WTC11 (cell line): Measurements from ENCODE around the gene PMP22. TPM values are rescaled to one million over a fixed set of nuclear protein-coding genes. Genes with fewer than 3 reads are reported as not detected.

ENCODE experiments used
- ATAC-seq: fragments of 200-7000 bp; cut with Tn5 transposase; 2 replicates; pipeline ENCODE4 v1.10.0; 2021; ENCODE audit warnings: mild to moderate bottlenecking, moderate library complexity
- CTCF ChIA-PET: fragments of 300-600 bp; sonication (Branson Sonifier 250); formaldehyde crosslinking; loops from one replicate; lab custom pipeline; 2021; ENCODE audit warnings: antibody characterized with exemption; lab: Charles Lee
- POLR2A ChIA-PET: fragments of 350-600 bp; sonication (Branson Sonifier 250); formaldehyde crosslinking; loops from one replicate; lab custom pipeline; 2021; ENCODE audit warnings: antibody characterized with exemption; lab: Charles Lee
- DNase-seq: peaks from one replicate; pipeline ENCODE4 v3.0.0; 2021; ENCODE audit warnings: low spot score
- H3K27ac Mint-ChIP-seq: 2 replicates; pipeline ENCODE4 v1.8.0; 2021; ENCODE audit warnings: mixed read lengths
- H3K27me3 Mint-ChIP-seq: 2 replicates; pipeline ENCODE4 v1.8.0; 2021; ENCODE audit warnings: low read depth, mild to moderate bottlenecking, moderate library complexity, mixed read lengths
- H3K36me3 Mint-ChIP-seq: 2 replicates; pipeline ENCODE4 v1.8.0; 2021; ENCODE audit warnings: mixed read lengths
- H3K4me1 Mint-ChIP-seq: 2 replicates; pipeline ENCODE4 v1.8.0; 2022; ENCODE audit warnings: mixed read lengths
- H3K4me3 Mint-ChIP-seq: 2 replicates; pipeline ENCODE4 v1.8.0; 2021; ENCODE audit warnings: mild to moderate bottlenecking, moderate library complexity, mixed read lengths
- H3K9me3 Mint-ChIP-seq: 2 replicates; pipeline ENCODE4 v1.8.0; 2021; ENCODE audit warnings: mixed read lengths
- CREB1 ChIP-seq: sonication (generic); formaldehyde crosslinking; IDR thresholded peaks from 2 replicates; pipeline ENCODE4 v1.8.0; 2023; ENCODE audit warnings: mild to moderate bottlenecking, missing genetic modification reagents
- GABPB1 ChIP-seq: sonication (generic); formaldehyde crosslinking; IDR thresholded peaks from 2 replicates; pipeline ENCODE4 v1.8.1; 2023; ENCODE audit warnings: mild to moderate bottlenecking, missing genetic modification reagents
- KAT7 ChIP-seq: sonication (generic); formaldehyde crosslinking; IDR thresholded peaks from 2 replicates; pipeline ENCODE4 v1.8.1; 2023; ENCODE audit warnings: missing genetic modification reagents, mild to moderate bottlenecking, borderline replicate concordance
- MYBL2 ChIP-seq: sonication (generic); formaldehyde crosslinking; IDR thresholded peaks from 2 replicates; pipeline ENCODE4 v1.8.1; 2023; ENCODE audit warnings: mild to moderate bottlenecking, moderate library complexity, missing genetic modification reagents
- NFATC4 ChIP-seq: fragments of 250-450 bp; sonication (Bioruptor Pico); IDR thresholded peaks from 2 replicates; pipeline ENCODE4 v1.9.0; 2021; ENCODE audit warnings: mild to moderate bottlenecking
- PRRX2 ChIP-seq: fragments of 250-450 bp; sonication (Bioruptor Pico); IDR thresholded peaks from 2 replicates; pipeline ENCODE4 v1.8.0; 2021; ENCODE audit warnings: mild to moderate bottlenecking
- SOX15 ChIP-seq: fragments of 250-450 bp; sonication (Bioruptor Pico); IDR thresholded peaks from 2 replicates; pipeline ENCODE4 v1.9.0; 2021; ENCODE audit warnings: mild to moderate bottlenecking
- ZNF121 ChIP-seq: sonication (generic); formaldehyde crosslinking; IDR thresholded peaks from 2 replicates; pipeline ENCODE4 v1.8.0; 2023; ENCODE audit warnings: missing genetic modification reagents
- ZNF263 ChIP-seq: sonication (generic); formaldehyde crosslinking; IDR thresholded peaks from 2 replicates; pipeline ENCODE4 v1.8.1; 2022; ENCODE audit warnings: low read depth, mild to moderate bottlenecking, moderate library complexity, missing genetic modification reagents
- ZNF416 ChIP-seq: fragments of 250-450 bp; sonication (Bioruptor Pico); IDR thresholded peaks from 2 replicates; pipeline ENCODE4 v1.9.0; 2021; ENCODE audit warnings: mild to moderate bottlenecking, inconsistent platforms
- ZNF423 ChIP-seq: fragments of 250-450 bp; sonication (Bioruptor Pico); IDR thresholded peaks from 2 replicates; pipeline ENCODE4 v2.1.2; 2022; ENCODE audit warnings: mild to moderate bottlenecking, moderate library complexity
- ZNF671 ChIP-seq: fragments of 250-450 bp; sonication (Bioruptor Pico); IDR thresholded peaks from 2 replicates; pipeline ENCODE4 v1.8.0; 2021; ENCODE audit warnings: mild to moderate bottlenecking
- total RNA-seq: library from RNA; stranded (reverse); gene quantifications from 3 replicates; pipeline ENCODE4 v1.2.3, GENCODE V29; 2021
- TF ChIP-seq, protein P1 (sequence below): sonication (generic); formaldehyde crosslinking; IDR thresholded peaks from 2 replicates; pipeline ENCODE4 v1.8.1; 2022; ENCODE audit warnings: mild to moderate bottlenecking, moderate library complexity, missing genetic modification reagents
- TF ChIP-seq, protein P2 (sequence below): sonication (generic); formaldehyde crosslinking; IDR thresholded peaks from 2 replicates; pipeline ENCODE4 v1.8.0; 2022; ENCODE audit warnings: mild to moderate bottlenecking, missing genetic modification reagents
- TF ChIP-seq, protein P3 (sequence below): fragments of 250-450 bp; sonication (Bioruptor Pico); IDR thresholded peaks from 2 replicates; pipeline ENCODE4 v1.8.0; 2021; ENCODE audit warnings: mild to moderate bottlenecking
- TF ChIP-seq, protein P4 (sequence below): fragments of 250-450 bp; sonication (Bioruptor Pico); IDR thresholded peaks from 2 replicates; pipeline ENCODE4 v1.9.0; 2021; ENCODE audit warnings: mild to moderate bottlenecking, borderline replicate concordance
- TF ChIP-seq, protein P5 (sequence below): fragments of 200-600 bp; IDR thresholded peaks from 2 replicates; pipeline ENCODE4 v1.8.0; 2022; ENCODE audit warnings: antibody characterized with exemption

The PMP22 gene
- total RNA-seq, 1 experiment from 2014 or later: 3.0 TPM

DNA sequence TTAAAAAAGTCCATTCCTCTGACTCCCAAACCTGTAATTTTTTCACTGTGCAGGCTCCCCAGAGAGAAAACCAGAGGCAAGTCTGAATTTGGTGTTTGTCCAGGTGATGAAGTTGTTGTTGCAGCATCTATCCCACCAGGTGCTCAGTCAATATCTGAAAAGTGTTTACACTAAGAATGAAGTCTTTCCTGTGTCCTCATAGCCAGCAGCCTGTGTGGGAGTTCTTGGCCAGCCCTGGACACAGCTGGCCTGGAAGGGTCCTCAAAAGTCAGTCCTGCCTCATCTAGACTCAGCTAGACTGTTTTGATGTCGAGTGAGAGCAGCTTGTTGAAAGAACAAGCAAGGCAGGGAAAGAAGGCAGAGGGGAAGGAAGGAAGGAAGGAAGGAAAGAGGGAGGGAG is 3.3 kb upstream of the PMP22 start:
- Mint-ChIP-seq H3K4me3 (no peak overlapping the region), H3K9me3 (peaks cover under 1% of the 10 kb centered on the region), H3K4me1 (no peaks in the 10 kb centered on the region), H3K36me3 (no peaks in the 10 kb centered on the region), H3K27me3 (peaks cover 40% of the 10 kb centered on the region), H3K27ac (no peak overlapping the region)
- TF ChIP-seq, protein P1, sequence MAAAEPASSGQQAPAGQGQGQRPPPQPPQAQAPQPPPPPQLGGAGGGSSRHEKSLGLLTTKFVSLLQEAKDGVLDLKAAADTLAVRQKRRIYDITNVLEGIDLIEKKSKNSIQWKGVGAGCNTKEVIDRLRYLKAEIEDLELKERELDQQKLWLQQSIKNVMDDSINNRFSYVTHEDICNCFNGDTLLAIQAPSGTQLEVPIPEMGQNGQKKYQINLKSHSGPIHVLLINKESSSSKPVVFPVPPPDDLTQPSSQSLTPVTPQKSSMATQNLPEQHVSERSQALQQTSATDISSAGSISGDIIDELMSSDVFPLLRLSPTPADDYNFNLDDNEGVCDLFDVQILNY: no peak
- TF ChIP-seq MYBL2 (no peak), PRRX2 (CRISPR knock-in tag) (no peak)
- ATAC-seq (no peak), DNase-seq (no peak)
- ChIA-PET CTCF (interaction anchor here (1.7 kb wide), 1 partner anchor 235 kb away, joined by 9 read pairs; no protein-coding TSS in a partner anchor), POLR2A (interaction anchor here (0.6 kb wide), 1 partner anchor 14 kb away, joined by 5 read pairs; no protein-coding TSS in a partner anchor)

DNA sequence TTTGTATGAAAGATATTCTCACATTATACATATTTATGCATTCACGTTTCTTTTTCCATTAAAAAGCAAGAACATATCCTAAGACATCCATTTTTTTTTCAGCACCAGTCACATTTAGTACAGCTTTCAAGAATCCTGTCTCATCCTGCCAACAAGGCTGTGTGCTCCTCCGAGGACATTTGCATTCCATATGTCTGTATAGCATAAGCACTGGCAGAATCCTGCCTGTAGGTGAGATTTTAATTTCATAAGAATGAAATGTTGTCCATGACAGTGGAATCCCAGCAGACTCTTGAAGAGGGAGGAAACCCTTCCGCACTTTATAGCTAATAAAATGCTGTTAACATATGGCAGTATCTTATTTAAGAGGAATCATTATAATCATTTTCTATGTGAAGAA is 2.9 kb upstream of the PMP22 start:
- peaks cover 45% of the 10 kb centered on the region for H3K27me3 Mint-ChIP-seq
- H3K27ac Mint-ChIP-seq: no peak overlapping the region
- DNase-seq: no peak
- ChIA-PET CTCF (interaction anchor here (0.7 to 1.7 kb wide), 2 partner anchors 20 to 235 kb away, joined by 3 to 9 read pairs; no protein-coding TSS in a partner anchor), POLR2A (no interaction called here)
- no peak overlapping the region for H3K4me3 Mint-ChIP-seq
- H3K36me3 Mint-ChIP-seq: no peaks in the 10 kb centered on the region
- TF ChIP-seq CREB1 (no peak), ZNF671 (no peak), SOX15 (CRISPR knock-in tag) (no peak), KAT7 (CRISPR knock-in tag) (no peak), NFATC4 (CRISPR knock-in tag) (no peak), ZNF423 (CRISPR knock-in tag) (no peak), GABPB1 (CRISPR knock-in tag) (no peak)
- TF ChIP-seq, protein P2, sequence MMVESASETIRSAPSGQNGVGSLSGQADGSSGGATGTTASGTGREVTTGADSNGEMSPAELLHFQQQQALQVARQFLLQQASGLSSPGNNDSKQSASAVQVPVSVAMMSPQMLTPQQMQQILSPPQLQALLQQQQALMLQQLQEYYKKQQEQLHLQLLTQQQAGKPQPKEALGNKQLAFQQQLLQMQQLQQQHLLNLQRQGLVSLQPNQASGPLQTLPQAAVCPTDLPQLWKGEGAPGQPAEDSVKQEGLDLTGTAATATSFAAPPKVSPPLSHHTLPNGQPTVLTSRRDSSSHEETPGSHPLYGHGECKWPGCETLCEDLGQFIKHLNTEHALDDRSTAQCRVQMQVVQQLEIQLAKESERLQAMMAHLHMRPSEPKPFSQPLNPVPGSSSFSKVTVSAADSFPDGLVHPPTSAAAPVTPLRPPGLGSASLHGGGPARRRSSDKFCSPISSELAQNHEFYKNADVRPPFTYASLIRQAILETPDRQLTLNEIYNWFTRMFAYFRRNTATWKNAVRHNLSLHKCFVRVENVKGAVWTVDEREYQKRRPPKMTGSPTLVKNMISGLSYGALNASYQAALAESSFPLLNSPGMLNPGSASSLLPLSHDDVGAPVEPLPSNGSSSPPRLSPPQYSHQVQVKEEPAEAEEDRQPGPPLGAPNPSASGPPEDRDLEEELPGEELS (CRISPR knock-in tag): no peak
- ATAC-seq: no peak
- H3K9me3 Mint-ChIP-seq: no peaks in the 10 kb centered on the region
- 0 out of 2 replicates have a peak, but pooled peaks cover 4% of the 10 kb centered on the region for H3K4me1 Mint-ChIP-seq

DNA sequence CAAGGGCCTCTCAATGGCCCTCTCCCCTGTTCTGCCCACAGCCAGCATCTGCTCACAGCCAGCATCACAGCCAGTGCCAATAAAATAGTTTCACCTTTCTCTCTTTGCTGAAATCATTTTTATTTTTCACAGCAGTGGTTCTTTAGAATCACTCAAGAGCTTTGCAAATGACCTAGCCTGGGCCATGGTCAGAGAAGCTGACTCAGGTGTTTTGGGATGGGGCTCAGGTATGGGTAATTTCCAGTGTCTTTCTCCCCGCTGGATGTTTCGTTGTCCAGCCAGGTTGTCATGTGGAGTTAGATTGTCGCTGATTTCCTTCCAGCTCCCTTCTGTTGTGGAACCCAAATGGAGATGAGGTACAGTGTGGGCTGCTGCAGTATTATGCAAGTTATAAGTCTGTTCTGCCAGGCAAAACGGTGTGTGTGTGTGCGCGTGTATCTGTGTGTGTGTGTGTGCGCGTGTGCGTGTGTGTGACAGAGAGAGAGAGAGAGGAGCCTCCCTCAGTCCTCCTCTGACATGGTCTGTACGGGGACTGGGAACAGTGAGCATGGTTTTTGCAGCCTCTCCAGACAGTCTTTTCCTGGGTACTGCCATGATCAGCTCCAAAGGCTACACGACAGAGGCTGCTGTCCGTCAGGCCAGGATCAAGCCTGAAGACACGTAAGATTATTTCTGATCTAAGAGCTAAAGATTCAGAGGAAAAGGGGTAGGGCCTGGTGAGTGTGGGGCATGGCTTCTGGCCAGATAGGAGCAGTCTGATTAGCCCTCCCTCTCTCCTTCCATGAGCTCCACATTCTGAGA is 1.4 kb upstream of the PMP22 start:
- DNase-seq (no peak), ATAC-seq (no peak)
- POLR2A ChIA-PET: no interaction called here
- Mint-ChIP-seq H3K36me3 (no peaks in the 10 kb centered on the region), H3K4me1 (peaks cover 13% of the 10 kb centered on the region), H3K9me3 (no peaks in the 10 kb centered on the region), H3K27ac (no peak overlapping the region), H3K27me3 (peaks cover 59% of the 10 kb centered on the region), H3K4me3 (no peak overlapping the region)
- CTCF ChIA-PET: interaction anchor here (1.4 to 2.7 kb wide), 2 partner anchors 8 to 236 kb away, joined by 3 to 14 read pairs; no protein-coding TSS in a partner anchor
- TF ChIP-seq, protein P3, sequence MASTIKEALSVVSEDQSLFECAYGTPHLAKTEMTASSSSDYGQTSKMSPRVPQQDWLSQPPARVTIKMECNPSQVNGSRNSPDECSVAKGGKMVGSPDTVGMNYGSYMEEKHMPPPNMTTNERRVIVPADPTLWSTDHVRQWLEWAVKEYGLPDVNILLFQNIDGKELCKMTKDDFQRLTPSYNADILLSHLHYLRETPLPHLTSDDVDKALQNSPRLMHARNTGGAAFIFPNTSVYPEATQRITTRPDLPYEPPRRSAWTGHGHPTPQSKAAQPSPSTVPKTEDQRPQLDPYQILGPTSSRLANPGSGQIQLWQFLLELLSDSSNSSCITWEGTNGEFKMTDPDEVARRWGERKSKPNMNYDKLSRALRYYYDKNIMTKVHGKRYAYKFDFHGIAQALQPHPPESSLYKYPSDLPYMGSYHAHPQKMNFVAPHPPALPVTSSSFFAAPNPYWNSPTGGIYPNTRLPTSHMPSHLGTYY (CRISPR knock-in tag): no peak
- TF ChIP-seq ZNF416 (CRISPR knock-in tag) (no peak), ZNF423 (CRISPR knock-in tag) (no peak), ZNF121 (no peak), ZNF263 (no peak)
- TF ChIP-seq, protein P2 (CRISPR knock-in tag): no peak
- TF ChIP-seq, protein P4, sequence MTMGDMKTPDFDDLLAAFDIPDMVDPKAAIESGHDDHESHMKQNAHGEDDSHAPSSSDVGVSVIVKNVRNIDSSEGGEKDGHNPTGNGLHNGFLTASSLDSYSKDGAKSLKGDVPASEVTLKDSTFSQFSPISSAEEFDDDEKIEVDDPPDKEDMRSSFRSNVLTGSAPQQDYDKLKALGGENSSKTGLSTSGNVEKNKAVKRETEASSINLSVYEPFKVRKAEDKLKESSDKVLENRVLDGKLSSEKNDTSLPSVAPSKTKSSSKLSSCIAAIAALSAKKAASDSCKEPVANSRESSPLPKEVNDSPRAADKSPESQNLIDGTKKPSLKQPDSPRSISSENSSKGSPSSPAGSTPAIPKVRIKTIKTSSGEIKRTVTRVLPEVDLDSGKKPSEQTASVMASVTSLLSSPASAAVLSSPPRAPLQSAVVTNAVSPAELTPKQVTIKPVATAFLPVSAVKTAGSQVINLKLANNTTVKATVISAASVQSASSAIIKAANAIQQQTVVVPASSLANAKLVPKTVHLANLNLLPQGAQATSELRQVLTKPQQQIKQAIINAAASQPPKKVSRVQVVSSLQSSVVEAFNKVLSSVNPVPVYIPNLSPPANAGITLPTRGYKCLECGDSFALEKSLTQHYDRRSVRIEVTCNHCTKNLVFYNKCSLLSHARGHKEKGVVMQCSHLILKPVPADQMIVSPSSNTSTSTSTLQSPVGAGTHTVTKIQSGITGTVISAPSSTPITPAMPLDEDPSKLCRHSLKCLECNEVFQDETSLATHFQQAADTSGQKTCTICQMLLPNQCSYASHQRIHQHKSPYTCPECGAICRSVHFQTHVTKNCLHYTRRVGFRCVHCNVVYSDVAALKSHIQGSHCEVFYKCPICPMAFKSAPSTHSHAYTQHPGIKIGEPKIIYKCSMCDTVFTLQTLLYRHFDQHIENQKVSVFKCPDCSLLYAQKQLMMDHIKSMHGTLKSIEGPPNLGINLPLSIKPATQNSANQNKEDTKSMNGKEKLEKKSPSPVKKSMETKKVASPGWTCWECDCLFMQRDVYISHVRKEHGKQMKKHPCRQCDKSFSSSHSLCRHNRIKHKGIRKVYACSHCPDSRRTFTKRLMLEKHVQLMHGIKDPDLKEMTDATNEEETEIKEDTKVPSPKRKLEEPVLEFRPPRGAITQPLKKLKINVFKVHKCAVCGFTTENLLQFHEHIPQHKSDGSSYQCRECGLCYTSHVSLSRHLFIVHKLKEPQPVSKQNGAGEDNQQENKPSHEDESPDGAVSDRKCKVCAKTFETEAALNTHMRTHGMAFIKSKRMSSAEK (CRISPR knock-in tag): no peak
- TF ChIP-seq, protein P5, sequence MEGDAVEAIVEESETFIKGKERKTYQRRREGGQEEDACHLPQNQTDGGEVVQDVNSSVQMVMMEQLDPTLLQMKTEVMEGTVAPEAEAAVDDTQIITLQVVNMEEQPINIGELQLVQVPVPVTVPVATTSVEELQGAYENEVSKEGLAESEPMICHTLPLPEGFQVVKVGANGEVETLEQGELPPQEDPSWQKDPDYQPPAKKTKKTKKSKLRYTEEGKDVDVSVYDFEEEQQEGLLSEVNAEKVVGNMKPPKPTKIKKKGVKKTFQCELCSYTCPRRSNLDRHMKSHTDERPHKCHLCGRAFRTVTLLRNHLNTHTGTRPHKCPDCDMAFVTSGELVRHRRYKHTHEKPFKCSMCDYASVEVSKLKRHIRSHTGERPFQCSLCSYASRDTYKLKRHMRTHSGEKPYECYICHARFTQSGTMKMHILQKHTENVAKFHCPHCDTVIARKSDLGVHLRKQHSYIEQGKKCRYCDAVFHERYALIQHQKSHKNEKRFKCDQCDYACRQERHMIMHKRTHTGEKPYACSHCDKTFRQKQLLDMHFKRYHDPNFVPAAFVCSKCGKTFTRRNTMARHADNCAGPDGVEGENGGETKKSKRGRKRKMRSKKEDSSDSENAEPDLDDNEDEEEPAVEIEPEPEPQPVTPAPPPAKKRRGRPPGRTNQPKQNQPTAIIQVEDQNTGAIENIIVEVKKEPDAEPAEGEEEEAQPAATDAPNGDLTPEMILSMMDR: no peak
- TF ChIP-seq, protein P1: no peak
